GM12878 (cell line): ENCODE measurements around the gene PRDM16. TPM values are rescaled to one million over a fixed set of nuclear protein-coding genes. Genes with fewer than 3 reads are reported as not detected.

Experiments used
- BHLHE40 ChIP-seq, 2 experiments: fragments of 450-650 bp in 1 of 2; IDR thresholded peaks; 2 replicates each; pipeline ENCODE4 v1.6.1; 2011 to 2017; ENCODE audit warnings: low read depth in 2 of 2, borderline replicate concordance in 1 of 2, improper control_type of control experiment in 1 of 2, low read length in 1 of 2, mild to moderate bottlenecking in 1 of 2
- E2F8 ChIP-seq: fragments of 450-650 bp; IDR thresholded peaks from 2 replicates; pipeline ENCODE4 v1.6.1; 2018; ENCODE audit warnings: mild to moderate bottlenecking, low read depth, moderate library complexity; ENCODE audit not compliant: partially characterized antibody
- PAX5 ChIP-seq: IDR thresholded peaks from 2 replicates; pipeline ENCODE4 v1.6.1; 2011; ENCODE audit warnings: low read depth, low read length, borderline replicate concordance
- PBX3 ChIP-seq: IDR thresholded peaks from 2 replicates; pipeline ENCODE4 v1.6.1; 2011; ENCODE audit warnings: mild to moderate bottlenecking, low read depth, low read length, moderate library complexity; ENCODE audit not compliant: insufficient replicate concordance
- RAD21 ChIP-seq: IDR thresholded peaks from 2 replicates; pipeline ENCODE4 v1.6.1; 2011; ENCODE audit warnings: mild to moderate bottlenecking, low read depth, low read length, moderate library complexity; ENCODE audit not compliant: insufficient read depth
- RFX5 ChIP-seq: IDR thresholded peaks from 2 replicates; pipeline ENCODE4 v1.6.1; 2011; ENCODE audit warnings: low read depth, low read length, improper control_type of control experiment
- SREBF1 ChIP-seq: IDR thresholded peaks from 2 replicates; pipeline ENCODE4 v1.6.1; 2012; ENCODE audit warnings: mild to moderate bottlenecking, low read length
- ZBED1 ChIP-seq: IDR thresholded peaks from 2 replicates; pipeline ENCODE4 v1.6.1; 2016; ENCODE audit warnings: borderline replicate concordance
- polyA plus RNA-seq, 11 experiments: library from polyadenylated mRNA; depleted of rRNA in 4 of 11; unstranded in 6 of 11; stranded (reverse) in 5 of 11; fragments of >200 nt; fragmentation: Nextera tagmentation in 4 of 11; fragmentation: Illumina TruSeq in 1 of 11; extraction: Ambion mirVana in 4 of 11; extraction: Trizol in 1 of 11; gene quantifications; 1 replicate in 1 of 11; 2 replicates in 10 of 11; pipeline versions ENCODE4 v1.2.1 to v1.2.3, GENCODE V29; 2011 to 2016; ENCODE audit warnings: inconsistent platforms in 2 of 11, missing spikeins in 2 of 11, low read depth in 1 of 11
- total RNA-seq, 4 experiments: library from RNA; depleted of rRNA in 3 of 4; stranded (reverse); fragments of >200 nt in 3 of 4; fragmentation: Illumina TruSeq in 1 of 4; extraction: Trizol in 1 of 4; gene quantifications; 2 replicates each; pipeline versions ENCODE4 v1.2.1 to v1.2.3, GENCODE V29; 2013 to 2021

PRDM16 gene
- total and polyA plus RNA-seq, 10 of the 15 experiments (the other 5 are each of a cell fraction or from before 2014, with no cell fraction given), result 0.03 TPM; not detected in 9

GRCh38 chr1:3305156-3305555 lies 236.2 kb downstream of the PRDM16 start (continued):
- TF ChIP-seq PBX3 (no peak), PAX5 (no peak), ZBED1 (no peak), RAD21 (no peak), E2F8 (no peak), SREBF1 (no peak), BHLHE40 (IDR thresholded peaks at IDR 0.05; ENCODE audit: borderline replicate concordance in 1 of 2, low read depth in 2 of 2, low read length in 1 of 2) (no peak), RFX5 (no peak)
